GM06990 (cell line): ENCODE results near the gene ACAT2.
"Not testable (repeated sequence)": the region's sequence is repeated elsewhere in the genome, so short reads cannot be mapped to it uniquely, and the experiment has no call there.

Experiments used
- DNase-seq: peaks from one replicate; pipeline ENCODE4 v3.0.0-alpha.2; 2011; ENCODE audit not compliant: insufficient read length; ENCODE audit errors: extremely low read depth
- H3K27me3 ChIP-seq: replicated peaks from 2 replicates; pipeline ENCODE4 v1.6.0; 2011; ENCODE audit warnings: low read length; ENCODE audit not compliant: control insufficient read depth, insufficient read depth
- H3K36me3 ChIP-seq: 2 replicates; pipeline ENCODE4 v1.5.1; 2011; ENCODE audit warnings: low read length; ENCODE audit not compliant: control insufficient read depth, insufficient read depth
- H3K4me3 ChIP-seq: replicated peaks from 2 replicates; pipeline ENCODE4 v1.5.1; 2011; ENCODE audit warnings: low read depth, mild to moderate bottlenecking, control low read depth, low read length
- CTCF ChIP-seq: IDR thresholded peaks from 2 replicates; pipeline ENCODE4 v1.5.1; 2011; ENCODE audit warnings: low read length, control low read depth, mild to moderate bottlenecking, inconsistent platforms; ENCODE audit not compliant: insufficient read depth, poor library complexity, severe bottlenecking

Gene ACAT2

GRCh38 chr6:159736908-159737307, 24.9 kb upstream of the ACAT2 start:
- Histone ChIP-seq H3K27me3 (no peaks in the 10 kb centered on the region), H3K4me3 (no peak overlapping the region), H3K36me3 (peaks cover 6% of the 10 kb centered on the region)
- TF ChIP-seq CTCF: no peak
- DNase-seq: no peak

- peaks cover 6% of the 10 kb centered on the region for H3K36me3 ChIP-seq
Observed at GRCh38 chr6:159739341-159739740, 22.5 kb upstream of the ACAT2 start.

GRCh38 chr6:159742165-159742564, 19.7 kb upstream of the ACAT2 start:
- no peak for TF ChIP-seq CTCF
- Histone ChIP-seq H3K4me3 (no peak overlapping the region), H3K27me3 (no peaks in the 10 kb centered on the region), H3K36me3 (peaks cover 12% of the 10 kb centered on the region)
- DNase-seq: no peak

More at GRCh38 chr6:159739341-159739740, 22.5 kb upstream of the ACAT2 start:
- H3K4me3 ChIP-seq: no peak overlapping the region
- H3K27me3 ChIP-seq: no peaks in the 10 kb centered on the region
- no peak for TF ChIP-seq CTCF
- no peak for DNase-seq

- no peak for TF ChIP-seq CTCF
- Histone ChIP-seq H3K36me3 (peaks cover 11% of the 10 kb centered on the region), H3K27me3 (no peaks in the 10 kb centered on the region), H3K4me3 (no peak overlapping the region)
- no peak for DNase-seq
Observed at GRCh38 chr6:159745081-159745480, 16.8 kb upstream of the ACAT2 start.

GRCh38 chr6:159746759-159747158, 15.1 kb upstream of the ACAT2 start:
- no peaks in the 10 kb centered on the region for H3K27me3 ChIP-seq
- DNase-seq: no peak
- no peak overlapping the region for H3K4me3 ChIP-seq
- peaks cover 8% of the 10 kb centered on the region for H3K36me3 ChIP-seq
- TF ChIP-seq CTCF: no peak

- H3K36me3 ChIP-seq, DNase-seq, H3K27me3 ChIP-seq, H3K4me3 ChIP-seq: not testable (repeated sequence)
Observed at GRCh38 chr6:159748127-159748526, 13.7 kb upstream of the ACAT2 start.
